GM12878 (cell line): ENCODE results near the gene NPM3. TPM values are rescaled to one million over a fixed set of nuclear protein-coding genes. Genes with fewer than 3 reads are reported as not detected.

ENCODE experiments used
- ATF7 ChIP-seq: fragments of 450-650 bp; IDR thresholded peaks from 2 replicates; pipeline ENCODE4 v1.6.1; 2016; ENCODE audit warnings: low read depth, mild to moderate bottlenecking
- BACH1 ChIP-seq: fragments of 450-650 bp; IDR thresholded peaks from 2 replicates; pipeline ENCODE4 v1.6.1; 2017; ENCODE audit warnings: mild to moderate bottlenecking, borderline replicate concordance
- CBFB ChIP-seq: IDR thresholded peaks from 2 replicates; pipeline ENCODE4 v1.6.1; 2016; ENCODE audit warnings: antibody characterized with exemption, low read depth
- CBX5 ChIP-seq: sonication (generic); IDR thresholded peaks from 2 replicates; pipeline ENCODE4 v1.6.1; 2016; ENCODE audit warnings: low read depth, moderate library complexity, mild to moderate bottlenecking, inconsistent platforms
- DPF2 ChIP-seq: fragments of 450-650 bp; IDR thresholded peaks from 2 replicates; pipeline ENCODE4 v1.6.1; 2017; ENCODE audit warnings: mild to moderate bottlenecking
- FOXM1 ChIP-seq: IDR thresholded peaks from 2 replicates; pipeline ENCODE4 v1.6.1; 2012; ENCODE audit warnings: low read depth, mild to moderate bottlenecking, inconsistent platforms, low read length, moderate library complexity
- HDGF ChIP-seq: fragments of 450-650 bp; IDR thresholded peaks from 2 replicates; pipeline ENCODE4 v1.6.1; 2016; ENCODE audit warnings: antibody characterized with exemption
- JUNB ChIP-seq: IDR thresholded peaks from 2 replicates; pipeline ENCODE4 v1.6.1; 2016; ENCODE audit warnings: antibody characterized with exemption, mild to moderate bottlenecking
- JUND ChIP-seq: IDR thresholded peaks from 2 replicates; pipeline ENCODE4 v1.6.1; 2012; ENCODE audit warnings: low read depth, mild to moderate bottlenecking, low read length, improper control_type of control experiment, moderate library complexity
- KLF5 ChIP-seq: fragments of 450-650 bp; IDR thresholded peaks from 2 replicates; pipeline ENCODE4 v1.6.1; 2014; ENCODE audit warnings: mild to moderate bottlenecking; ENCODE audit not compliant: partially characterized antibody
- MAX ChIP-seq: IDR thresholded peaks from 2 replicates; pipeline ENCODE4 v1.6.1; 2012; ENCODE audit warnings: low read depth, low read length, improper control_type of control experiment
- MEF2A ChIP-seq: IDR thresholded peaks from 2 replicates; pipeline ENCODE4 v1.6.1; 2011; ENCODE audit warnings: low read depth, mild to moderate bottlenecking, low read length, moderate library complexity; ENCODE audit not compliant: insufficient read depth
- SIN3A ChIP-seq: IDR thresholded peaks from 2 replicates; pipeline ENCODE4 v1.6.1; 2012; ENCODE audit warnings: low read depth, low read length, improper control_type of control experiment
- SMAD1 ChIP-seq: fragments of 450-650 bp; IDR thresholded peaks from 2 replicates; pipeline ENCODE4 v1.6.1; 2018; ENCODE audit warnings: mild to moderate bottlenecking, low read depth; ENCODE audit not compliant: partially characterized antibody
- ZNF274 ChIP-seq: IDR thresholded peaks from one replicate; pipeline ENCODE4 v1.8.0; 2011; ENCODE audit not compliant: insufficient read length, insufficient read depth
- ZSCAN29 ChIP-seq: fragments of 450-650 bp; IDR thresholded peaks from 2 replicates; pipeline ENCODE4 v1.6.1; 2017; ENCODE audit warnings: mild to moderate bottlenecking, moderate library complexity
- ZZZ3 ChIP-seq: IDR thresholded peaks from 2 replicates; pipeline ENCODE4 v1.6.1; 2011; ENCODE audit warnings: low read depth; ENCODE audit not compliant: control insufficient read depth, insufficient read length
- polyA plus RNA-seq, 11 experiments: library from polyadenylated mRNA; depleted of rRNA in 4 of 11; unstranded in 6 of 11; stranded (reverse) in 5 of 11; fragments of >200 nt; fragmentation: Nextera tagmentation in 4 of 11; fragmentation: Illumina TruSeq in 1 of 11; extraction: Ambion mirVana in 4 of 11; extraction: Trizol in 1 of 11; gene quantifications; 1 replicate in 1 of 11; 2 replicates in 10 of 11; pipeline versions ENCODE4 v1.2.1 to v1.2.3, GENCODE V29; 2011 to 2016; ENCODE audit warnings: inconsistent platforms in 2 of 11, missing spikeins in 2 of 11, low read depth in 1 of 11
- total RNA-seq, 4 experiments: library from RNA; depleted of rRNA in 3 of 4; stranded (reverse); fragments of >200 nt in 3 of 4; fragmentation: Illumina TruSeq in 1 of 4; extraction: Trizol in 1 of 4; gene quantifications; 2 replicates each; pipeline versions ENCODE4 v1.2.1 to v1.2.3, GENCODE V29; 2013 to 2021
- TF ChIP-seq, protein P1 (sequence below): IDR thresholded peaks from 2 replicates; pipeline ENCODE4 v1.6.1; 2012; ENCODE audit warnings: low read depth, low read length, improper control_type of control experiment
- TF ChIP-seq, protein P2 (sequence below): fragments of 450-650 bp; IDR thresholded peaks from 2 replicates; pipeline ENCODE4 v1.6.1; 2017; ENCODE audit warnings: borderline replicate concordance
- TF ChIP-seq, protein P3 (sequence below): fragments of 450-650 bp; formaldehyde crosslinking; IDR thresholded peaks from 2 replicates; pipeline ENCODE4 v1.5.0; 2022; ENCODE audit warnings: mild to moderate bottlenecking, missing genetic modification characterization

NPM3 gene
- total and polyA plus RNA-seq, 10 of the 15 experiments (the other 5 are each of a cell fraction or from before 2014, with no cell fraction given) = 13.0 to 171 (median 93.3) TPM

DNA sequence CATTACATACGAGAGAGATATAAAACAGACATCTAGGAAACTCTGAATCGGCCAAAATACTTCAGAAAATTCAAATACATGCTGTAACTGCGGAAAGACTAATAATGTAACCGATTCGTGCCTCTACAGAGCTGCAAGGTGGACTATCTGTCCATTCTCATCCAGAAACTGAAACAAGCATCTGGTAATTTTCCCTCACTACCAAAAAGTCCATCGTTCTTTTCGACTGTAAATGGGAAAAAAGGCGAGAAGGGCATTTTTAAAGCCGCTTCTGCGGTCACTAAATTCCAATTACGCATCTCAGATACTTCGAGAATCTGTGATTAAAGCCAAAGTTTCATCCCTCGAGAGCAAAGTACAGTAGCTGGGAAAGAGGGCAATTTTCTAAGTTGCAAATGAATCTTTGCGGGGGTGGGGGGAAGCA is 33.7 kb upstream of the NPM3 start (continued):
- TF ChIP-seq JUND (no peak), CBX5 (no peak), ZNF274 (no peak), ZSCAN29 (no peak), CBFB (no peak), DPF2 (0 out of 2 replicates have a peak, but pooled peaks have one; percentile 46), JUNB (peak; percentile 57), MAX (no peak), SIN3A (no peak), FOXM1 (no peak; the same call in 1 of the 2 replicates), HDGF (no peak), KLF5 (no peak), BACH1 (no peak), SMAD1 (no peak), MEF2A (no peak), ZZZ3 (no peak), ATF7 (peak; percentile 34; the same call in 1 of the 2 replicates)
- TF ChIP-seq, protein P1, sequence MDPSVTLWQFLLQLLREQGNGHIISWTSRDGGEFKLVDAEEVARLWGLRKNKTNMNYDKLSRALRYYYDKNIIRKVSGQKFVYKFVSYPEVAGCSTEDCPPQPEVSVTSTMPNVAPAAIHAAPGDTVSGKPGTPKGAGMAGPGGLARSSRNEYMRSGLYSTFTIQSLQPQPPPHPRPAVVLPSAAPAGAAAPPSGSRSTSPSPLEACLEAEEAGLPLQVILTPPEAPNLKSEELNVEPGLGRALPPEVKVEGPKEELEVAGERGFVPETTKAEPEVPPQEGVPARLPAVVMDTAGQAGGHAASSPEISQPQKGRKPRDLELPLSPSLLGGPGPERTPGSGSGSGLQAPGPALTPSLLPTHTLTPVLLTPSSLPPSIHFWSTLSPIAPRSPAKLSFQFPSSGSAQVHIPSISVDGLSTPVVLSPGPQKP = no peak
- TF ChIP-seq, protein P2, sequence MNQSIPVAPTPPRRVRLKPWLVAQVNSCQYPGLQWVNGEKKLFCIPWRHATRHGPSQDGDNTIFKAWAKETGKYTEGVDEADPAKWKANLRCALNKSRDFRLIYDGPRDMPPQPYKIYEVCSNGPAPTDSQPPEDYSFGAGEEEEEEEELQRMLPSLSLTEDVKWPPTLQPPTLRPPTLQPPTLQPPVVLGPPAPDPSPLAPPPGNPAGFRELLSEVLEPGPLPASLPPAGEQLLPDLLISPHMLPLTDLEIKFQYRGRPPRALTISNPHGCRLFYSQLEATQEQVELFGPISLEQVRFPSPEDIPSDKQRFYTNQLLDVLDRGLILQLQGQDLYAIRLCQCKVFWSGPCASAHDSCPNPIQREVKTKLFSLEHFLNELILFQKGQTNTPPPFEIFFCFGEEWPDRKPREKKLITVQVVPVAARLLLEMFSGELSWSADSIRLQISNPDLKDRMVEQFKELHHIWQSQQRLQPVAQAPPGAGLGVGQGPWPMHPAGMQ = no peak
- TF ChIP-seq, protein P3, sequence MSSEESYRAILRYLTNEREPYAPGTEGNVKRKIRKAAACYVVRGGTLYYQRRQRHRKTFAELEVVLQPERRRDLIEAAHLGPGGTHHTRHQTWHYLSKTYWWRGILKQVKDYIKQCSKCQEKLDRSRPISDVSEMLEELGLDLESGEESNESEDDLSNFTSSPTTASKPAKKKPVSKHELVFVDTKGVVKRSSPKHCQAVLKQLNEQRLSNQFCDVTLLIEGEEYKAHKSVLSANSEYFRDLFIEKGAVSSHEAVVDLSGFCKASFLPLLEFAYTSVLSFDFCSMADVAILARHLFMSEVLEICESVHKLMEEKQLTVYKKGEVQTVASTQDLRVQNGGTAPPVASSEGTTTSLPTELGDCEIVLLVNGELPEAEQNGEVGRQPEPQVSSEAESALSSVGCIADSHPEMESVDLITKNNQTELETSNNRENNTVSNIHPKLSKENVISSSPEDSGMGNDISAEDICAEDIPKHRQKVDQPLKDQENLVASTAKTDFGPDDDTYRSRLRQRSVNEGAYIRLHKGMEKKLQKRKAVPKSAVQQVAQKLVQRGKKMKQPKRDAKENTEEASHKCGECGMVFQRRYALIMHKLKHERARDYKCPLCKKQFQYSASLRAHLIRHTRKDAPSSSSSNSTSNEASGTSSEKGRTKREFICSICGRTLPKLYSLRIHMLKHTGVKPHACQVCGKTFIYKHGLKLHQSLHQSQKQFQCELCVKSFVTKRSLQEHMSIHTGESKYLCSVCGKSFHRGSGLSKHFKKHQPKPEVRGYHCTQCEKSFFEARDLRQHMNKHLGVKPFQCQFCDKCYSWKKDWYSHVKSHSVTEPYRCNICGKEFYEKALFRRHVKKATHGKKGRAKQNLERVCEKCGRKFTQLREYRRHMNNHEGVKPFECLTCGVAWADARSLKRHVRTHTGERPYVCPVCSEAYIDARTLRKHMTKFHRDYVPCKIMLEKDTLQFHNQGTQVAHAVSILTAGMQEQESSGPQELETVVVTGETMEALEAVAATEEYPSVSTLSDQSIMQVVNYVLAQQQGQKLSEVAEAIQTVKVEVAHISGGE (CRISPR knock-in tag) = no peak
- TF ChIP-seq, all 136 proteins: peak for 15
